ENCODE measurements around the gene VKORC1L1. TPM values are rescaled to one million over a fixed set of nuclear protein-coding genes. Genes with fewer than 3 reads are reported as not detected.

The VKORC1L1 gene
- polyA plus RNA-seq, 3 donors from 2014 or later: 2.9 to 4.6 (median 3.8) TPM

DNA sequence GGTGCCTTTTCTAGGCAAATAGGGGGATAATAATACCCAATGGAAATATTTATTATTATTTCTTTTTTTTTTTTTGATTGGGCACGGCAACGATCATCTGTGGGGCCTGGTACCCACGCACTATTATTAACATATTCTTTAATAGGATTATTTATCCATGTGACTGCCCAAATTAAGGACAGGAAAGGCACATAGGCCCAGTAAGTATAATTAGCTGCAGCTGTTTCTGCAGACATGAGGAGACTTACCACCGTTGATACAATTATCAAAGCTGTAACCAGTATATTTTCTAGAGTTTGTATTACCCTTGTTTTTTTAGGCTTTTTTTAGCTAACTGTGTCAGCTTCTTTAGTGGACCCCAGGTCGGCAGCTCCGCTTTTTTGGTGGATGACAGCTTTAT, 134.4 kb downstream of the VKORC1L1 start:
- no peak overlapping the region for H3K27ac Mint-ChIP-seq
- DNase-seq: no peak
- no peak overlapping the region for H3K4me3 Mint-ChIP-seq
- H3K36me3 Mint-ChIP-seq: no peaks in the 10 kb centered on the region
- no peaks in the 10 kb centered on the region for H3K9me3 Mint-ChIP-seq
- H3K4me1 Mint-ChIP-seq: no peaks in the 10 kb centered on the region
- peaks cover 2 to 4% (median 2%) of the 10 kb centered on the region in 3 donors for H3K27me3 Mint-ChIP-seq (ENCODE audit: low read depth in 3 of 3)

Other genes with a start within 250 kb of the VKORC1L1 start
- 100 to 1,000 TPM in 1 of 3 donors, 10 to 100 TPM in 2; 75.1 to 119 (median 77.3) TPM for gene GUSB, start 109.1 kb downstream of the VKORC1L1 start, polyA plus RNA-seq
- gene ASL, start 202.7 kb downstream of the VKORC1L1 start, polyA plus RNA-seq: 10 to 100 TPM; 52.3 to 69.5 (median 55.5) TPM
- gene CRCP, start 241.8 kb downstream of the VKORC1L1 start, polyA plus RNA-seq: 10 to 100 TPM; 19.2 to 62.2 (median 23.2) TPM